ENCODE data around the gene MED27.

MED27 gene, protein sequence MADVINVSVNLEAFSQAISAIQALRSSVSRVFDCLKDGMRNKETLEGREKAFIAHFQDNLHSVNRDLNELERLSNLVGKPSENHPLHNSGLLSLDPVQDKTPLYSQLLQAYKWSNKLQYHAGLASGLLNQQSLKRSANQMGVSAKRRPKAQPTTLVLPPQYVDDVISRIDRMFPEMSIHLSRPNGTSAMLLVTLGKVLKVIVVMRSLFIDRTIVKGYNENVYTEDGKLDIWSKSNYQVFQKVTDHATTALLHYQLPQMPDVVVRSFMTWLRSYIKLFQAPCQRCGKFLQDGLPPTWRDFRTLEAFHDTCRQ

DNA sequence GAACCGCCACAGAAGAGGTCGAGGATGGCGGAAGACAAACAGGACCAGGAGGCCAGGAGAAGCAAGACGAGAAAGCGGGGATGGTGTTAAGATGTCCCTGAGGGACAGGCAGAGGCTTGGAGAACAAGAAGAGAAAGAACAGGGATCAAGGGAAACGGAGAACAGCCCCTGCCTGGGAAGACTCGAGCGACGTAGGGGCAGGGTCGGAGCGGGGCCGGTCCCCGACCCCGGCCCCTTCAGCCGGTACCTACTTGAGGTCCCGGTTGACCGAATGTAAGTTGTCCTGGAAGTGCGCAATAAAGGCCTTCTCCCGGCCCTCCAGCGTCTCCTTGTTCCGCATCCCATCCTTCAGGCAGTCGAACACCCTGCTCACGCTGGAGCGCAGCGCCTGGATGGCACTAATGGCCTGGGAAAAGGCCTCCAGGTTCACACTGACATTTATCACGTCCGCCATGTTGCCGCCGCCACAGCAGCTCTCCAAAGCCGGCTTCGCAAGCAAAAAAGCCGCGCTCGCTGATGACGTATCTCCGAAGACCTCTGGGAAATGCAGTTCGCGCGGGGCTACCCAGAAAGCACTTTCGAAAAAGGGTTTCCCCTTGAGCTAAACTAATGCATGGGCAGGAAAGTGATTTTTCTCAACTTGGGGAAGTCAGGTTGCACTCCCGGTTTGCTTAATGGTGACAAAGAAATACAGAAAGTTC is at the start of gene MED27:
Gene MED27, minus strand, starts transcription at position 477 of the 701 bp plus-strand sequence. Its CDS starts 23 bp downstream, at position 454.
- DNase-seq (ENCODE audit: low read depth, low spot score), result peak; percentile 78

DNA sequence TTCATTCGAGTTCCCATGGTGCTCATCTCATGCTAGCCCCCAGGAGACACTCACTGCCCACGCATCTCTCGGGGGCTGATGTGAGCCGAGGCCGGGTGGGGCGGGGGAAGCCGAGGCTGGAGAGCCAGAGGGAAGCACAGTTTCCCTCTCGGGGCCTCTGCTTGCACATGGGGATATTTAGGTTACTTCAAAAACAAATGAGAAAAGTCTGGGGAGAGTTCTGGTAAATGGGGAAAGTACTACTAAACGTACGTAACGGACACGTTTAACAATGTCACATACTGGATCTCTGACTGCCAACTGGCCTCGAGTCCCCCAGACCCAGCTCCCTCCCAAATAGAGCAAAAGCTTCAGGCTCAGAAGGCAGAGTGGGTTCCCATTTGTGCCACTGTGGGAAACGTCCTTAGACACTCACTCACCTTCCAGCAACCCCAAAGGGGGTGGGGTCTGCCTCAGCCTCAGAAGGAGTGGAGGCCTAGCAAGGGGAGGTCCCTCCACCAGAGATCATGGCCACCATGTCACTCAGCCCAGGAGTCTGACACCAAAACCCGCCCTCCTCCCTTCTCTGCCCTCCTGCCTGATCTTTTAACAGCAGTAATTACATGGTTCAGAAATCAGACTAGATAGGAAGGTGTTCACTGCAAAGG is 48.3 kb upstream of the MED27 start:
- DNase-seq (ENCODE audit: low read depth, low spot score), result no peak

DNA sequence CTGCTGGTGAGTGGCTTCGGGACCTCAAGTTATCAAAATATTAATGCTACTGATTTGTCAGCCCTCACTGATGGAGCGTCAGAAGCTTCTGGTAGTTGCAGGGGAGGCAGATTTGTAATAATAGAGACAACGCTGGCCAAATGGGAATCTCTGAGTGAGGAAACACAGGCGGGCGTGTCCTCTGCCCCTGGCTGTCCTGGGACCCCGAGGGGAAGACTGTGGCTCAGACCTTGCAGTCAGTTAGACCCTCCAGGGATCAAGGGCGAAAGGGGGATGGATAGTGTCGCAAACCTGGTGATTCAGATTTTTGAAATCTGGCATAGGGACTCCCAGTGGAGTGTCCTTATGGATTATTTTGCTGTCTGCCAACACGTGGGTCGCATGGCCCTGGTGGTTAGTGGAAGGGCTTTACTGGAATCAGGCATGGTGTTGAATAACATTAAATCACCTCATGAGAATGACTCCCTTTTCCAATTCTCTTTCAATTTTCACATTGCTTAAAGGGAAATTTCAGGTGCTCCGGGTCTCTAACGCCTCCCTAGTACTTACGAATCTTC is 47.1 kb upstream of the MED27 start:
- DNase-seq (ENCODE audit: low read depth, low spot score), result no peak

DNA sequence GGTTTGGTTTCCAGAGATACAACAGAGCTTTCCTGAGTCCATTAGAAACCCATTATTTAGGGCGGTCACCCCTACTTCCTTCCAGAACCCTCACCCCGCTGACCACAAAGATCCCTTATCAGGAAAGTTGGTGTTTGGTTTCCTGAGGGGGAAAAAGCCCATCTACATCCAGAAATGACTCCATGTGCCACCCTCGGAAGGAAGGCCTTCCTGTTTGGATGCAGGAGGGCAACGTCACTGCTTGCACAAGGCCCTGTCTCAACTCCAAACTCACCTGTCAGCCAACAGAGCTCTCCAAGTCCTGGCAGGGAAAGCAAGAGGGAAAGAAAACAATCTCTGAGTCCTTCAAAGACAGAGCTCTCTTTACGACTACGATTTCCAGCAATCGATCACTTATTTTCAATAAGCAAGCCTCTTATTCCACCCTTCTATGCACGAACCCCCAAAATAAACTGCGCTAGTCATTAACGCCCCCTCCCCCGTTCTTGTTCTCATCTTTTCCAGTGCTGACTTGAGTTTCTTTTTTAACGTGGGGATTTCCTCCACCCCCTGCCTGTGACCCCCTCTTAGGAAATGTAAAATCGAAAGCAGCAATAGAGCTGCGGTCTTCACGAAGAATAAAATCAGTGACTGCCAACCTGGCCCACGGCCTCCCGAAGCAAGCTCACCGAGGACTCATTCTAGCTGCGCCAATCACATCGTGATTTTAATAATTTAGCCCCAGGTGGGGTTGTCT is 46.4 kb upstream of the MED27 start:
- DNase-seq (ENCODE audit: low read depth, low spot score), result no peak

DNA sequence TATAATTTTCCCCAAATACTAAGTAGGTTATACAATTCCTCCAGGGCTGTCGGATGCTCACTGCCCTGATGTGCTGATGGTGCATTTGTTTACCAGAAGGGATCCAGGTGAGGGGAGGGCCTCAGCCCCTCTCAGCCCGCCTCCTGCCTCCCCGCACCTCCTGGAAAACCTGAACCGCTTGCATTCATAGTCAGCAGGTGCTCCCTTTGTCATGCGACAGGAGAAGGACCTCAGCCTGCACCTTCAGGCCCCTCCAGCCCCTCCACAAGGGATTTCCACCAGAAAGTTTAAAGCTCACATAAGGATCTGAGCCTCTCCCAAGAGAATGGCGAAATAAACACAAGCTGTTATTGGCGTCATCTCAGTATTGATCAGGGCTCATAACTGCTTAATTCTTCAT is 45.7 kb upstream of the MED27 start:
- DNase-seq (ENCODE audit: low read depth, low spot score), result no peak

DNA sequence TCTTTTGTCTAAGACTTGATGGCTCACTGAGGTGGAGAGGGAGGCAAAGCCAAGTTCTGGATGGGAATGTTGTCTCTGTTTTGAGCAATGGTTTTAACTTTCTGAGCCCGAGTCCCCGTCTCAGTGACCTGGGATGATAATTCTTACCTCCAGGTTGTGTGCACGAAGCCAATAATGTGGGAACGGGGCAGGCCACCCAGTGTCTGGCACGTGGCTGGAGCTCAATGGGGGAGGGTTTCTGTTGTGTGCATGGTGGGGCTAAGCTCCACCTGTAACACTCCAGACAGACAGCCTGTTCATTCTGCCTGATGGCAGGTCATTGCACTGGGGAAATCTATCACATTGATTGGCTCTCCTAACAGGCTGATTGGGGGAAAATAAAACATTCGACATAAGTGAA is 45.1 kb upstream of the MED27 start:
- no peak for DNase-seq (ENCODE audit: low read depth, low spot score)

DNA sequence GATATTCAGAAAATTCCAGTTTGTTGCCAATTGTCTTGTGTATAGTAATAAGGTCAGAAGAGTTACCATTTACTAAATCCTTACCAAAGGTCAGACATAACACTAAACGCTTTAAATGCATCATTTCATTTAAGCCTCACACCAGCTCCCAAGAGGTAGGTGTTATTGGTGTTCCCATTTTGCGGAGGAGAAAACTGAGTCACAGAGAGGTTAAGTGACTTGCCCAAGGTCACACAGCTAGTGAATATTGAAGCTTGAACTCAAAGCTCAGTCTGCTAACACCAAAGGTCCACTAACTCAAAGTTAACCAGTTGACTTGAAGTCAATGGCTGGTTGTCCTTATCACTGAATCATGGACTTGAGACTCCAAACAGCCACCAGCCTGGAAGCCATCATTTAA is 41.4 kb upstream of the MED27 start:
- DNase-seq (ENCODE audit: low read depth, low spot score), result no peak

DNA sequence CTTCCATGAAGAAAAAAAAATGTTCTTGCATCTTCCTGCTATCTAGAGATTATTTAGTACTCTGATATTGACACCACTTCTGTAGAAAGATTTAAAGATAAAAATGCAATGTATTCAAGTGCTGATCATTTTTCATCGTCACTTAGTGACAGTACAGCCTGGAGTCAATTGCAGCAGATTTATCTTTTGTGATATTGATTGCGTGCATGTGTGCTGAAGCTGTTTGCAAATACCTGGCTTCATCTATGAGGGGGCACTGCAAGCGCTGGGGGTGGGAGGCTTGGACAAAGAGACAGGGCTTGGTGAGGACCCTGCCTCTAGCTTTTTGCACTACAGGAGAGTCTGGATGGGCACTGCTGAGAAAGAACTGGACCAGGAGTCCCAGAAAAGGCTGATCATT is 38.0 kb upstream of the MED27 start:
- DNase-seq (ENCODE audit: low read depth, low spot score), result no peak

DNA sequence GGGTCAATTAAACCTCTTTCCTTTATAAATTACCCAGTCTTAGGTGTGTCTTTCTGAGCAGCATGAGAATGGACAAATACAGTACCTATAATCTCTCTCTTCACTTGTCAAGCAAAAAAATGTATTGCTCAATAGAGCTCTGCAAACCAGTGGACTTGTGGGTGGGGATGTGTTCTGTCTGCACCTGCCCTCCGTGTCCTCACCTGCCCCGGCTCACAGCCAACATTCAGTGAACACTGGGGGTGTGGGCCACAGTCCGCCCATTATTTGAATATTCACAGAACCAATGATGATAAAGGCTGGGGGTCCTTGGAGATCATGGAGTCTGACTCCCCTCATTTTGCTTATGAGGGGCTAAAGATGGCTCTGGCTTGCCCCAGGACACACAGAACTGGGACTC is 36.9 kb upstream of the MED27 start:
- no peak for DNase-seq (ENCODE audit: low read depth, low spot score)

DNA sequence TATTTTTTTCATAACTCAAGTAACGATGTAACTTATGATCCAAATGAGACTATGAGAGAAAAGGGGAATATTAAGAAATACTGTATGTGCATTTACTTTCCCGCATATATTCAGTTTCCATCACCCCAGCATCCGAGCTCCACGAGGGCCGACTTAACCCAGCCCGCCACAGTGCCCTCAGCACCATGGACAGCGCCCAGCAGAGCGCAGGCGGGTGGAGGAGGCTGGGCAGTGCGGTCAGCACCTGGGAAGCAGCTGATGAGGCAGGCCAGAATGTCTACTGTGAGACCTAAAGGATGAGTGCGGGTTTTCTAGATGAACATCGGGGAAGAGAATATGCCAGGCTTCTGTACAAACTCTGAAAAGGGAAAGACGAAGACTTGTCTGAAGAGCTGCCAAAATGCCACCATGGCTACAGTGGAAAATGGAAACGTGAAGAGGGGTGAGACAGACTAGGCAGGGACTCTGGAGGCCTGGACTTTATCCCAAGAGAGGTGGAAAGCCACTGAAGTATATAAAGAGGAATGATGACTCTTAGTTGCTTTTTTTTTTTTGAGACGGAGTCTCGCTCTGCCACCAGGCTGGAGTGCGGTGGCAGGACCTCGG is 34.5 kb upstream of the MED27 start:
- DNase-seq (ENCODE audit: low read depth, low spot score), result peak; percentile 32

DNA sequence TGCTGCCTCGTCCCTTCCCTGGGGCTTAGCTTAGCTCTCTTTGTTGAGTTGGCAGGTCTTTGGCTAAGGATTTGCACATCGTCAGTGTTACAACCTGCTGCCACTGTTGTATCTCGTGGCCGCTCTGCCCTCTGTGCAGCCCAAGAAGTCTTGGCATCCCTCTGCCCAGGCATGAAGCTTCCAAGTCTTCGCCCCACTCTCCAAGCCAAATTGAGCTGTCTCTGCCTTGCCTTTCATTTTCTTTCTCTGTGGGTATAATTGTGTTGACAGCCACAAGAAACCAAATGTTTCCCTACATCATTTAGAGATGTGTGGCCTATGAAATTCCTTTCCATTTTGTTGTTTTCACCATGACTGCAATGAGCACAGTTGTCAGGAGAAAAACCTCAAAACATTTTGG is 29.6 kb upstream of the MED27 start:
- DNase-seq (ENCODE audit: low read depth, low spot score), result no peak

DNA sequence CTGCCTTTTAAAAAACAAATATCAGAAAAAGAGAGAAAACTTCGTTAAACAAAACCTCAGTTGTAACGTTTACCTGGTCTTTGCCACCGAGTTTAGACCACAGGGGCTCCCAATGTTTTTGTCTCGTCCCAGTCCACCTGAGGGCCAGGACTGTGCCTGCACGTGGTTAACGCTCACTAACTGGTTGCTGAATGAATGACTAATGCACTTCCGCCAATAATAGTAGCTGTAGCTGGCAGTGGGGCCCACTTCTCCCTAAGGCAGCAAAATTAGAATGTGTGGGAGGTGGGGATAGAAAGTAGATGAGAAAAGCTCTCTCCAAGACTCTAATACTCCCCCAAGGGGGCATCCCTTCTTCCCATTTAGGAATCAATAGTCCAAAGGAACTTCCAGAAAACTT is 29.1 kb upstream of the MED27 start:
- no peak for DNase-seq (ENCODE audit: low read depth, low spot score)

DNA sequence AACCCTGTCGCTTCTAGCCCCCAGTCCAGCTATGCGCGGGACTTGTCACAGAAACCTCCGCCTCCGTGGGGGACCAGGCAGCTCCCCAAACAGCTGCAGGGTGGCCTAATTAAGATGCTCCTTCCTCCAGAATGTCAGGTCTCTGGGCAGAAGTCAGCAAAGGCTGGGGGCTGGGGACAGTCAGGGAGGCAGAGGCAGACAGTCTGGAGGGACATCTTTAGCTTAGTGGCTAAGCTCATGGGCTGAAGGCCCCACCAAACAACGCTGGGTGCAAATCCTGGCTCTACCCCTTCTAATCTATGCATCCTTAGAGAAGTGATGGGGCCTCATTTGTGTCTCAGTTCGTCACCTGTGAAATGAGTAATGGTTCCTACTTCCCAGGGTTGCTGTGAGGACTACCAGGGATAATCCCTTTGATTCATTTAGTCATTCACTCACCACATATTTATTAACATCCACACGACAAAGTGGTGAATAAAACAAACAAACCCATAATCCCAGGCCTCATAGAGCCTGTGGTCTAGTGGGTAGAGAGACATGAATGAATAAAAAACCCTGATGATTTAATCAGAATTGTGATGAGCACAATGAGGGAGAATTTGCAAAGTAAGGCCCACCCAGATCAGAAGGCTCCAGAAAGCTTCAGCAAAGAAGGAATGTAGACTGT is 20.2 kb upstream of the MED27 start:
- no peak for DNase-seq (ENCODE audit: low read depth, low spot score)

DNA sequence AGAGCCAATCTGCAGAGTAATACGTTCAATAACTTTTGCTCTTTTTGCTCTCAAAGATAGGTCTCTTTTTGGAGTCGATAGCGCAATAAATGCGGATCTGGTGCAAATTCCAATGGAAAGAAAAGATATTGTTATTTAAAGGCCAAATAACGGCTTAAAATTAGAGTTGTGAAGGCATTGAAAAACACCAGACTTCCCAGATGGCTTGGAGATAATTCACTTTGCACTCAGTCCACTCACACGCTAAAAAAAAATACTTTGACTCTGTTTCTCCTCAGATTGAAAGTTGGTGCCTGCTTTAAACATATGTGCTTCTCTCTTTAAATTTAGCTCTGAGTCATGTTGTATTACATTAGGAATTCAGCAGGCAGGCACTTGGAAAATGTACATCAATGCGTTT is 19.5 kb upstream of the MED27 start:
- no peak for DNase-seq (ENCODE audit: low read depth, low spot score)

DNA sequence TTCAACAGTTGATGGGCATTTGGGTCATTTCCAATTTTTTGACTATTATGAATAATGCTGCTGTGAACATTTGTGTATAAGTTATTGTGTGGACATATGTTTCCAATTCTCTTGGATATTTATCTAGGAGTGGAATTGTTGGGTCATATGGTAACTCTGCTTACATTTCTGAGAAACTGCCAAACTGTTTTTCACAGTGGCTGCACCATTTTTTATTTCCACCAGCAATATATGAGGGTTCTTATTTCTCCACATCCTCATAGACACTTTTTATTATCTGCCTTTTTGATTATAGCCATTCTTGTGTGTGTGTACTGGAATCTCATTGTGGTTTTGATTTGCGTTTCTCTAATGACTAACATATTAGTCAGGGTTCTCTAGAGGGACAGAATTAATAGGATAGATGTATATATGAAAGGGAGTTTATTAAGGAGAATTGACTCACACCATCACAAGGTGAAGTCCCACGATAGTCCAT is 14.7 kb upstream of the MED27 start:
- DNase-seq (ENCODE audit: low read depth, low spot score), result no peak

DNA sequence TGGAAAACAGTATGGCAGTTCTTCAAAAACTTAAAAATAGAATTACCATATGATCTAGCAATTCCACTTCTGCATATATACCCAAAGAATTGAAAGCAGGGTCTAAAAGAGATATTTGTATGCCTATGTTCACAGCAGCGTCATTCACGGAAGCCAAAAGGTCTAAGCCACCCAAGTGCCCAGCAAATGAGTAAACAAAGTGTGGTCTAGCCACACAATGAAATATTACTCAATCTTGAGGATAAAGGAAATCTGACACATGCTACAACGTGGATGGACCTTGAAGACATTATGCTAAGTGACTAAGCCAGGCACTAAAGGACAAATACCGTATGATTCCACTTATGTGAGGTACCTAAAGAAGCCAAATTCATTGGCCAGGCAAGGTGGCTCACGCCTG is 11.1 kb upstream of the MED27 start:
- no peak for DNase-seq (ENCODE audit: low read depth, low spot score)

DNA sequence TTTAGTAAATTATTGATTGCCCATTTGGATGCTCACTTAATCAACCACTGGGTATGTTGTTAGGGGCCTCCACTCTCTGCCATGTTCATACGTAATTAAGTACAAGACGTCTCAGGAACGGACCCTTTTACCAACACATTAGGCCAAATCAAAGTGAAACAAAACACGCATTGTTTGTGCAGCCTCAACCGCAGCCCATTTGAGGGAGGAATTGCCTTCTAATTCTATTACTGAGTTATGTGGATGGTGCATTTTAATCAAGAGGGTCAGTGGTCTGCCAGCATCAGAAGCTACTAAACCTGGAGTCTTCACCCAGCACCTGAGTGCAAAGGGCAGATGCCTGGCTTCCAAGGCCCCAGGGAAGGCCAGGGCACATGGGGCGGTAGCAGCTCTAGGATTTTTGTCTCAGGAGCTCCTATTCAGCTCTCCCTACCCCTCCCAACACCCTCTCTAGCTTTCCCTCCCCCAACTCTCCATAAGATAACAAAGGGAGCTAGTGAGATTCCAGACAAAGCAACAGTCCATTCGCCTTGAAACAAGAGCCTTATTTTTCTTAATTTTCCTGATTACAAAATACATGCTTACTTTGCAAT is 7.9 kb upstream of the MED27 start:
- no peak for DNase-seq (ENCODE audit: low read depth, low spot score)

DNA sequence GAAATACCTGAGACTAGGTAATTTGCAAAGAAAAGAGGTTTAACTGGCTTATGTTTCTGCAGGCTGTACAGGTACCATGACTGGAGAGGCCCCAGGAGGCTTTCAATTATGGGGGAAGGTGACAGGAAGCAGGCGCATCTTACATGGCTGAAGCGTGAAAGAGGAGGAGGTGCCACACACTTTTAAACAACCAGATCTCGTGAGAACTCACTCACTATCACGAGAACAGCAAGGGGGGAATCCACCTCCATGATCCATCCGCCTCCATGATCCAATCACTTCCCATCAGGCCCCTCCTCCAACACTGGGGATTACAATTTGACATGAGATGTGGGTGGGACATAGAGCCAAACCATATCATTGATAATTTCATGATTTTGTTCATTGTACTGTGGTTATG is 2.5 kb upstream of the MED27 start:
- DNase-seq (ENCODE audit: low read depth, low spot score), result no peak

DNA sequence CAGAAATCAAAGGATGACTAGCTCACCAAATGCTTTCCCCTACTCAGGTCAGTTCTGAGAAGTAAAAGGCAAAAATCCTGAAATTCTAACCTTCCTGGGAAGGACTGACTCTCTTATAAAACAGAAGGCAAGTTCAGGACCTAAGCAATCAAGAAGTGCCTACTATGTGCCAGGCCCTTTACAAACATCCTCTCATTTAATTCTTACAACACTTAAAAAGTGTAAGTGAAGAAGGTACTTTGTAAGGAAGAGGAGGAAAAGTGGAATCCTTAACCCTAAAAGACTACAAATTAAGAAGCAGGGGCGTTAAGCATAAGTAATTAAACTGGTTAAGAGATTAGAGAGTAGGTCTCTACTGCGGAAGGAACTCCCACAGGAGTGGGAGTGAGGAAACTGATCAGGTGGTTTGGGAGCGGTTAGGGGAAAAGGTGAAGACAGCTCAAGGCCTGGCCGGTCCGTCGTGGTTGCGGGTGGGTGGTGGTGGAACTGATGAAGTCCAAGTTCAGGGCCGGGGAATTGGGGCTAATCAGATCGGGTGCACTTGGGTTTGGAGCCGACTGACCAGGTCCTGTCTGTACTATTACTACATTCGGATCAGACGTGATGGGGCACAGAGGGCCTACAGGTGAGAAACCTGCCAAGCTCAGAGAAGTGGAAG is 839 bp downstream of the MED27 start:
- DNase-seq (ENCODE audit: low read depth, low spot score), result no peak
